ENCODE measurements around the gene ST8SIA1.

ST8SIA1 gene

DNA sequence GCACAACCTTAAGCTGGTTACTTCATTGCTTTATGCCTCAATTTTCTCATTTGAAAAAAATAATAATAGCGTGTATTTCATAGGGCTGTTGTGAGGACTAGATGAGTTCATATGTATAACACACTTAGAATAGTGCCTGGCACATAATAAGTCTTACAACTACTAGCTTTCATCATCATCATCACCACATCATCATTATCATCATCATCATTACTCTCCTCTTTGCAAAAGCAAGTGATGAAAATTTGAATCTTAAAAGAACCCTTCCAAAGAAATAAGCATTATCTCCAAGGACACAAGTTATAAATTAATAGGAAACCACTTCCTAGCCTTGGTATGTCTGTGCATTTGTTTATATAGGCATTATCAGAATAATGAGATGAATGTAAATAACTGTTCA, 117.0 kb downstream of the ST8SIA1 start:
- TF ChIP-seq, protein P1, sequence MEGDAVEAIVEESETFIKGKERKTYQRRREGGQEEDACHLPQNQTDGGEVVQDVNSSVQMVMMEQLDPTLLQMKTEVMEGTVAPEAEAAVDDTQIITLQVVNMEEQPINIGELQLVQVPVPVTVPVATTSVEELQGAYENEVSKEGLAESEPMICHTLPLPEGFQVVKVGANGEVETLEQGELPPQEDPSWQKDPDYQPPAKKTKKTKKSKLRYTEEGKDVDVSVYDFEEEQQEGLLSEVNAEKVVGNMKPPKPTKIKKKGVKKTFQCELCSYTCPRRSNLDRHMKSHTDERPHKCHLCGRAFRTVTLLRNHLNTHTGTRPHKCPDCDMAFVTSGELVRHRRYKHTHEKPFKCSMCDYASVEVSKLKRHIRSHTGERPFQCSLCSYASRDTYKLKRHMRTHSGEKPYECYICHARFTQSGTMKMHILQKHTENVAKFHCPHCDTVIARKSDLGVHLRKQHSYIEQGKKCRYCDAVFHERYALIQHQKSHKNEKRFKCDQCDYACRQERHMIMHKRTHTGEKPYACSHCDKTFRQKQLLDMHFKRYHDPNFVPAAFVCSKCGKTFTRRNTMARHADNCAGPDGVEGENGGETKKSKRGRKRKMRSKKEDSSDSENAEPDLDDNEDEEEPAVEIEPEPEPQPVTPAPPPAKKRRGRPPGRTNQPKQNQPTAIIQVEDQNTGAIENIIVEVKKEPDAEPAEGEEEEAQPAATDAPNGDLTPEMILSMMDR (IDR thresholded peaks at IDR 0.05) = no peak

DNA sequence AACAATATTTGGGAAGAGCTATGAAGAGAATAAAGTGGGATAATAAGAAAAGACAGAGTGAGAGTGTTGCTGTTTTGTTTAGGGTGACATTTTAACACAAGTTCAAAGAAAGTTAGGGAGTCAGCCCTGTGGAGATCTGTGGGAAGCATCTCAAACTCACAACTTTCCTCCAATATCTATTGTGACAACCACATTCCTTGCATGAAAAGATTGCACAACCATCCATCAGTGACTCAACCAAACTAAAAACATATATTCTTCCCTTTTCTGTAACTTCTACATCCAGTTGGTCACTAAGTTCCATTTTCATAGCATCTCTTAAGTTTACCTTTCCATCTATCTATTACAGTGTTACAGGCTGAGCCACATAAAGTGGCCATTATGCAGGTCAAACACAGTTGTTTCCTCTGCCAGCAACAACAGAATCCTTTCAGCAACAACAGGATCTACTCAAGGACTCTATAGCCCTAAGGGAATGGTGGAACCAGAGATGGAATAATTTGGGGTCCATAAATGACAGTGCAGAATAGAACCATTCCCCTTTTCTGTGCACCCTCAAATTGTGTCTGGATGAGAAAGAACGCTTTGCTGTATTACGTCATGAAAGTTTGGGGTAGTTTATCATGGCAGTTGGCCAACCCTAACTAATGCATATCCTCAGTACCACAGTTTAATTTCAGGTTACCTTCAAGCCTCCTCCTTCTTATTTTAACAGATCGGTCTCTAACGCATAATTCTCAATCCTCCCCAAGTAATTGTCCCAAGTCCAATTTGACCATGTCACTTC, 118.8 kb downstream of the ST8SIA1 start:
- TF ChIP-seq, protein P1 (IDR thresholded peaks at IDR 0.05) = no peak

DNA sequence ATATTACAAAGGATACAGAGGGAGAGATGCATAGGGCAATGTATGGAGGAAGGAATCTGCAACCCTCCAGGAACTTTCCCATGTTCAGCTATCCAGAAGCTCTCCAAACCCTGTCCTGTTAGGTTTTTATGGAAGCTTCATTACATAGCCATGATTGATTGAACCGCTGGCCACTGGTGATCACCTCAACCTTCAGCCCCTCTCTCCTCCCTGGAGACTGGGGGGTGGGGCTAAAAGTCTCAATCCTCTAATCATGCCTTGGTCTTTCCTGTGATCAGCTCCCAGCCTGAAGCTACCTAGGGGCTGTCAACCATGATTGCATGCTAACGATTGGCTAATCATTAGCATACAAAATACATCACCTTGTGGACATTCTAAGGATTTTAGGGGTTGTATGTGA, 123.4 kb downstream of the ST8SIA1 start:
- TF ChIP-seq, protein P1 (IDR thresholded peaks at IDR 0.05) = no peak

DNA sequence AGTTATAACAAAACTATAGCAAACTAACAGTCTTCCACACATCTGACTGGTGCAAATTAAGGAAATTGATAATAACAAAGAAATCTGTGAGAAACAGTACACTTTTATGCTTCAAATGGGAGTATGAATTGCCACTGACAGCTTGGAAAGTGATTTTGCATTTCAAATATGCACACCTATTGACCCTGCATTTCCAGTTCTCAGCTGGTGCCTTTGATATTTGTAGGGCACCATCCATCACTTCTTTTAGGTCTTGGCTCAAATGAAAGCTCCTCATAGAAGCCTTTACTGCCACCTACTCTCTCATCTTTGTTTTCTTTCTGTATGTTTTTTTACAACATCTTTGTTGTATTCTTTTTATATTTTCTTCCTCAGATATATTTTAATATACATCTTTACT, 125.1 kb downstream of the ST8SIA1 start:
- TF ChIP-seq, protein P1 (IDR thresholded peaks at IDR 0.05) = no peak

DNA sequence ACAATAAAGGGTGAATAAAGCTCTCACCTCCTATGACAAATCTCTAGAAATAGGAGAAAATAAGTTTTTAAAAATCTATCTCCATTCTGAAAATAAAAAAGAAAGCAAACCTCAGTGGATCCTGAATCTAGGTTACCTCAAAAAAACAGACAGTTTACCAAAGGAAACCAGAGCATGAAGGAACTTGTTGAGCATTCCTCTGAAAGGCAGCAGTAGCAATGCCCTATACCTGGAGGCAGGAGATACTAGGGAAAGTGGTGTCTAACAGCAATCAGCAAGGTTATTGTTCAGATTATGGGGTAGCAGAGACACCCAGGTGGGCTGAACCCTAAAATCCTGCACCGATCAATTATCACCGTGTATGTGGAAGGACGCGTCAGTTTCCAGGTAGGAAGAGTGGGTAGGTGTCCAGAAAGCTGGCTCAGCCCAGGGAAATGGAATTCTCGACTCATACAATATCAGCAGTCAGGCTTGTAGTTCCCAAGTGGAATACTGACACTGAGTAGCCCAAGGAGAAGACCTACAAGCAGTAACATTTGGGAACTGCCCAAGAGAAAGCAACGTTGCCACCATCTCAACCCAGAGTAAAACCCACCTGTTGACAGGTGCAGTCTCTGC, 128.3 kb downstream of the ST8SIA1 start:
- TF ChIP-seq, protein P1 (IDR thresholded peaks at IDR 0.05) = no peak

DNA sequence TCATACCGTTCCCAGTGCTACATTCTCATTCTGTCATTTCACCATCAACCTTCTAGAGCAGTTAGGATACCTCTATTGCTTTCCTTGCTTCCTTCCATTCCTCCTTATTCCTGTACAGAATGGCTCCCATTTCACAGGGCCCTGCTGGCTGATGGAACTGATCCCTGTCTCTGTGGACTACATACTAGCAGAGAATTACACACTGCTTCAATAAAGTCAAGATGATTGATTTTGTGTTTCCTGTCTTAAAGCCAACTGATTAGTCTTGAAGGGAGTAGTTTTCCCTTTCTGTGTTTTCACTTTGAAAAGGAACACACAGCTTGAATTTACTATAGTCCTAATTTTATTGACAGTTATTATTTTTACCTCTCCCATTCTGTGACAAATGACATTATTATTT, 130.1 kb downstream of the ST8SIA1 start:
- TF ChIP-seq, protein P1 (IDR thresholded peaks at IDR 0.05) = no peak

DNA sequence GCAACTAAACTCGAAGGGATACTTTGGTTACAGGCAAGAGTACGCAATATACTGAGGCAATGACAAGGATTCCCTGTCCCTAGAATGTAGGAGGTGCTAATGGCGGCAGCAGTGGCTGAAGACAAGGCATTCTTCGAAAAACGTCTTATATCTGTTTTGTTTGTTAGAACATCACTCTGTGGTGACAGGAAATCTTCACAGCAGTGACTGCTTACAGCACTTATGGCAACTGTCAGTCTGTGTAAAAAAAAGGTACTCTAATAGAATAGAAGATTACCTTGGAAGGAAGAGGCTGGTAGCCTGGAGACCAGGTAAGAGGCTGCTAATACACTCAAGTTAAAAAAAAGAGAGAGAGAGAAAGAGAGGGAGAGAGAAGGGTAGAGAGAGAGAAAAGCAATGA, 131.7 kb downstream of the ST8SIA1 start:
- TF ChIP-seq, protein P1 (IDR thresholded peaks at IDR 0.05) = no peak
